ENCODE measurements around the gene OSTM1. TPM values are rescaled to one million over a fixed set of nuclear protein-coding genes. Genes with fewer than 3 reads are reported as not detected.
"Not testable (repeated sequence)": the region's sequence is repeated elsewhere in the genome, so short reads cannot be mapped to it uniquely, and the experiment has no call there.

OSTM1 gene
- total RNA-seq, 1 donor from 2014 or later, result 34.4 TPM

GRCh38 chr6:108002365-108003221, 71.9 kb downstream of the OSTM1 start:
- no peak for DNase-seq (ENCODE audit: extremely low spot score in 2 of 2)
- Histone ChIP-seq H3K36me3 (no peaks in the 10 kb centered on the region), H3K4me1 (peaks cover 11% of the 10 kb centered on the region), H3K9me3 (no peaks in the 10 kb centered on the region), H3K27ac (no peak overlapping the region), H3K4me3 (no peak overlapping the region), H3K27me3 (no peaks in the 10 kb centered on the region)
- no peak for TF ChIP-seq POLR2AphosphoS5 (IDR thresholded peaks at IDR 0.05; ENCODE audit: insufficient read depth in 1 of 2, low read depth in 1 of 2)
- no peak for TF ChIP-seq CTCF (IDR thresholded peaks at IDR 0.05)
- TF ChIP-seq POLR2A (IDR thresholded peaks at IDR 0.05), result no peak
- intact Hi-C loops (cut with DNase I), result no loop called here

GRCh38 chr6:108001696-108002231, 72.8 kb downstream of the OSTM1 start:
- H3K36me3 ChIP-seq, result no peaks in the 10 kb centered on the region
- no peaks in the 10 kb centered on the region for H3K9me3 ChIP-seq
- H3K4me3 ChIP-seq, result no peak overlapping the region
- peaks cover 11% of the 10 kb centered on the region for H3K4me1 ChIP-seq
- TF ChIP-seq POLR2A (IDR thresholded peaks at IDR 0.05), result no peak
- no peak for TF ChIP-seq POLR2AphosphoS5 (IDR thresholded peaks at IDR 0.05; ENCODE audit: insufficient read depth in 1 of 2, low read depth in 1 of 2)
- no peak for TF ChIP-seq CTCF (IDR thresholded peaks at IDR 0.05)
- intact Hi-C loops (cut with DNase I), result no loop called here
- DNase-seq (ENCODE audit: extremely low spot score in 2 of 2), result no peak
- H3K27ac ChIP-seq, result no peak overlapping the region
- no peaks in the 10 kb centered on the region for H3K27me3 ChIP-seq

- H3K27ac ChIP-seq; H3K4me3 ChIP-seq; H3K36me3 ChIP-seq; DNase-seq (ENCODE audit: extremely low spot score in 2 of 2); intact Hi-C loops (cut with DNase I); H3K9me3 ChIP-seq; H3K27me3 ChIP-seq: not testable (repeated sequence)
- H3K4me1 ChIP-seq, result peaks cover 11% of the 10 kb centered on the region
These were observed 74.3 kb downstream of the OSTM1 start for GRCh38 chr6:108000259-108000658.

GRCh38 chr6:107999341-107999740, 75.2 kb downstream of the OSTM1 start:
- Histone ChIP-seq H3K4me1 (peaks cover 11% of the 10 kb centered on the region), H3K9me3 (no peaks in the 10 kb centered on the region), H3K36me3 (no peaks in the 10 kb centered on the region), H3K27me3 (no peaks in the 10 kb centered on the region), H3K27ac (no peak overlapping the region), H3K4me3 (no peak overlapping the region)
- DNase-seq (ENCODE audit: extremely low spot score in 2 of 2), result no peak
- intact Hi-C loops (cut with DNase I), result no loop called here
- TF ChIP-seq CTCF (IDR thresholded peaks at IDR 0.05), result no peak
- no peak for TF ChIP-seq POLR2A (IDR thresholded peaks at IDR 0.05)
- no peak for TF ChIP-seq POLR2AphosphoS5 (IDR thresholded peaks at IDR 0.05; ENCODE audit: insufficient read depth in 1 of 2, low read depth in 1 of 2)

GRCh38 chr6:107991772-107992550, 82.6 kb downstream of the OSTM1 start:
- H3K4me1 ChIP-seq, result no peaks in the 10 kb centered on the region
- H3K4me3 ChIP-seq, result no peak overlapping the region
- H3K27me3 ChIP-seq, result no peaks in the 10 kb centered on the region
- intact Hi-C loops (cut with DNase I), result no loop called here
- no peak for DNase-seq (ENCODE audit: extremely low spot score in 2 of 2)
- H3K27ac ChIP-seq, result no peak overlapping the region
- H3K36me3 ChIP-seq, result no peaks in the 10 kb centered on the region
- TF ChIP-seq POLR2A (IDR thresholded peaks at IDR 0.05) (no peak), POLR2AphosphoS5 (IDR thresholded peaks at IDR 0.05; ENCODE audit: insufficient read depth in 1 of 2, low read depth in 1 of 2) (no peak), CTCF (IDR thresholded peaks at IDR 0.05) (no peak)
- H3K9me3 ChIP-seq, result no peaks in the 10 kb centered on the region

Small RNAs within 50 kb of the gene (small RNA-seq; reads per million reads assigned to genes)
- not detected for gene RF00019

Other genes starting within 250 kb of the OSTM1 start
- gene SEC63, start 116.5 kb downstream of the OSTM1 start, total RNA-seq, result 25.3 TPM
- not detected for gene NR2E1, start 91.3 kb upstream of the OSTM1 start, total RNA-seq
- gene SNX3, start 186.3 kb upstream of the OSTM1 start, total RNA-seq, result 123 TPM
- 3.7 TPM for gene AFG1L, start 220.3 kb upstream of the OSTM1 start, total RNA-seq